ACHN (cell line): ENCODE results near the gene SNX9.

Source experiments
- DNase-seq: peaks from one replicate; pipeline ENCODE4 v3.0.0-alpha.2; 2015
- in situ Hi-C: cut with HindIII; loops from 2 replicates; pipeline ENCODE4 v1.10.0; 2017; ENCODE audit warnings: low sequenced_read_pairs, low pct_ligation_motif_present, low pct_unique_long_range_greater_than_20kb

Gene SNX9

GRCh38 chr6:157873735-157874344, 50.8 kb downstream of the SNX9 start:
- in situ Hi-C loops = loop anchor here (10.0 kb wide), 1 partner anchor 109 kb away; no protein-coding TSS in a partner anchor

GRCh38 chr6:157877149-157877548, 54.1 kb downstream of the SNX9 start:
- in situ Hi-C loops = loop anchor here (10.0 kb wide), 1 partner anchor 112 kb away; no protein-coding TSS in a partner anchor
- DNase-seq = no peak

More at GRCh38 chr6:157873735-157874344, 50.8 kb downstream of the SNX9 start:
- DNase-seq = peak; percentile 64

- in situ Hi-C loops = loop anchor here (10.0 kb wide), 1 partner anchor 113 kb away; no protein-coding TSS in a partner anchor
Measured at GRCh38 chr6:157877573-157878438, 54.8 kb downstream of the SNX9 start.

GRCh38 chr6:157879034-157879872, 56.2 kb downstream of the SNX9 start:
- in situ Hi-C loops = loop anchor here (10.0 kb wide), 1 partner anchor 114 kb away; no protein-coding TSS in a partner anchor
- no peak for DNase-seq

More at GRCh38 chr6:157877573-157878438, 54.8 kb downstream of the SNX9 start:
- no peak for DNase-seq

- no peak for DNase-seq
- in situ Hi-C loops = loop anchor here (10.0 kb wide), 1 partner anchor 115 kb away; no protein-coding TSS in a partner anchor
Measured at GRCh38 chr6:157879873-157880254, 56.8 kb downstream of the SNX9 start.

GRCh38 chr6:157880534-157880933, 57.5 kb downstream of the SNX9 start:
- in situ Hi-C loops = no loop called here
- DNase-seq = no peak

GRCh38 chr6:157881342-157881741, 58.3 kb downstream of the SNX9 start:
- in situ Hi-C loops = no loop called here
- no peak for DNase-seq

- in situ Hi-C loops = no loop called here
- DNase-seq = no peak
Measured at GRCh38 chr6:157884756-157885155, 61.7 kb downstream of the SNX9 start.

GRCh38 chr6:157885211-157885788, 62.3 kb downstream of the SNX9 start:
- in situ Hi-C loops = no loop called here
- DNase-seq = no peak

- in situ Hi-C loops = no loop called here
- DNase-seq = no peak
Measured at GRCh38 chr6:157885876-157886275, 62.8 kb downstream of the SNX9 start.

- no peak for DNase-seq
- in situ Hi-C loops = no loop called here
Measured at GRCh38 chr6:157887892-157888291, 64.8 kb downstream of the SNX9 start.

- in situ Hi-C loops = no loop called here
- DNase-seq = no peak
Measured at GRCh38 chr6:157891544-157892362, 68.7 kb downstream of the SNX9 start.

GRCh38 chr6:157892363-157892877, 69.4 kb downstream of the SNX9 start:
- in situ Hi-C loops = no loop called here
- DNase-seq = no peak

- in situ Hi-C loops = no loop called here
- no peak for DNase-seq
Measured at GRCh38 chr6:157893238-157893637, 70.2 kb downstream of the SNX9 start.

GRCh38 chr6:157895585-157895984, 72.5 kb downstream of the SNX9 start:
- DNase-seq = no peak
- in situ Hi-C loops = no loop called here

GRCh38 chr6:157896932-157897331, 73.9 kb downstream of the SNX9 start:
- no peak for DNase-seq
- in situ Hi-C loops = no loop called here

- DNase-seq = no peak
- in situ Hi-C loops = no loop called here
Measured at GRCh38 chr6:157898169-157898568, 75.1 kb downstream of the SNX9 start.
